ENCODE measurements around the gene CDADC1.

- TF ChIP-seq, protein P1, sequence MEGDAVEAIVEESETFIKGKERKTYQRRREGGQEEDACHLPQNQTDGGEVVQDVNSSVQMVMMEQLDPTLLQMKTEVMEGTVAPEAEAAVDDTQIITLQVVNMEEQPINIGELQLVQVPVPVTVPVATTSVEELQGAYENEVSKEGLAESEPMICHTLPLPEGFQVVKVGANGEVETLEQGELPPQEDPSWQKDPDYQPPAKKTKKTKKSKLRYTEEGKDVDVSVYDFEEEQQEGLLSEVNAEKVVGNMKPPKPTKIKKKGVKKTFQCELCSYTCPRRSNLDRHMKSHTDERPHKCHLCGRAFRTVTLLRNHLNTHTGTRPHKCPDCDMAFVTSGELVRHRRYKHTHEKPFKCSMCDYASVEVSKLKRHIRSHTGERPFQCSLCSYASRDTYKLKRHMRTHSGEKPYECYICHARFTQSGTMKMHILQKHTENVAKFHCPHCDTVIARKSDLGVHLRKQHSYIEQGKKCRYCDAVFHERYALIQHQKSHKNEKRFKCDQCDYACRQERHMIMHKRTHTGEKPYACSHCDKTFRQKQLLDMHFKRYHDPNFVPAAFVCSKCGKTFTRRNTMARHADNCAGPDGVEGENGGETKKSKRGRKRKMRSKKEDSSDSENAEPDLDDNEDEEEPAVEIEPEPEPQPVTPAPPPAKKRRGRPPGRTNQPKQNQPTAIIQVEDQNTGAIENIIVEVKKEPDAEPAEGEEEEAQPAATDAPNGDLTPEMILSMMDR (IDR thresholded peaks at IDR 0.05; ENCODE audit: low read depth, low read length), result no peak
- no peak for TF ChIP-seq EZH2phosphoT487 (IDR thresholded peaks at IDR 0.05; ENCODE audit: low read depth)
Observed at GRCh38 chr13:49254007-49254406, 6.3 kb downstream of the CDADC1 start.

All from OCI-LY3 (cell line).